A673 (cell line): Measurements from ENCODE around the gene METTL27.

Experiments
- EZH2 ChIP-seq: fragments of 200-600 bp; sonication (generic); IDR thresholded peaks from 2 replicates; pipeline ENCODE4 v1.6.1; 2017; ENCODE audit warnings: borderline replicate concordance, low read depth, mild to moderate bottlenecking, mixed read lengths, antibody characterized with exemption, low read length; ENCODE audit not compliant: poor library complexity, severe bottlenecking
- TF ChIP-seq, protein P1 (sequence below): fragments of 300-800, 200-600 bp; sonication (generic); conservative IDR thresholded peaks from 2 replicates; pipeline ENCODE4 v1.5.1; 2017; ENCODE audit warnings: low read depth, mild to moderate bottlenecking, antibody characterized with exemption, low read length, moderate library complexity, mixed read lengths

DNA sequence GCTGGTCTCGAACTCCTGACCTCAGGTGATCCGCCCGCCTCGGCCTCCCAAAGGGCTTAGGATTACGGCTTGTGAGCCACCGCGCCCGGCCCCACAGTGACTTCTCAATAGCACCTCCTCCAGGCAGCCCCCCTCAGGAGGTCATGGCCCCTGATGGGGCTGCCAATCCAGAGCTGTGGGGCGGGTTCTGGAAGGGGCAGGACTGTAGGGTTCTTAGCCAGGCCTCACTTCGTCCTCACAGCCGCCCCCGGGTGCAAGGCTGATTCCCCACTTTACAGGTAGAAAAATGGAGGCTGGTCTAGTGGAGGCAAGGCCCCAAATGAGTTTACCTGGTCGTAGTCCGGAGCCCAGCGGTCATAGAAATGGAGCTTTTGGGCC is 638 bp downstream of the METTL27 start:
- TF ChIP-seq, protein P1, sequence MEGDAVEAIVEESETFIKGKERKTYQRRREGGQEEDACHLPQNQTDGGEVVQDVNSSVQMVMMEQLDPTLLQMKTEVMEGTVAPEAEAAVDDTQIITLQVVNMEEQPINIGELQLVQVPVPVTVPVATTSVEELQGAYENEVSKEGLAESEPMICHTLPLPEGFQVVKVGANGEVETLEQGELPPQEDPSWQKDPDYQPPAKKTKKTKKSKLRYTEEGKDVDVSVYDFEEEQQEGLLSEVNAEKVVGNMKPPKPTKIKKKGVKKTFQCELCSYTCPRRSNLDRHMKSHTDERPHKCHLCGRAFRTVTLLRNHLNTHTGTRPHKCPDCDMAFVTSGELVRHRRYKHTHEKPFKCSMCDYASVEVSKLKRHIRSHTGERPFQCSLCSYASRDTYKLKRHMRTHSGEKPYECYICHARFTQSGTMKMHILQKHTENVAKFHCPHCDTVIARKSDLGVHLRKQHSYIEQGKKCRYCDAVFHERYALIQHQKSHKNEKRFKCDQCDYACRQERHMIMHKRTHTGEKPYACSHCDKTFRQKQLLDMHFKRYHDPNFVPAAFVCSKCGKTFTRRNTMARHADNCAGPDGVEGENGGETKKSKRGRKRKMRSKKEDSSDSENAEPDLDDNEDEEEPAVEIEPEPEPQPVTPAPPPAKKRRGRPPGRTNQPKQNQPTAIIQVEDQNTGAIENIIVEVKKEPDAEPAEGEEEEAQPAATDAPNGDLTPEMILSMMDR: no peak
- no peak for TF ChIP-seq EZH2
